Activated naive CD4-positive, alpha-beta T cell treated with anti-CD3 and anti-CD28 coated beads for 36 hours (primary cell): ENCODE measurements around the gene EFCAB5. TPM values are rescaled to one million over a fixed set of nuclear protein-coding genes. Genes with fewer than 3 reads are reported as not detected.
"Not testable (repeated sequence)": the region's sequence is repeated elsewhere in the genome, so short reads cannot be mapped to it uniquely, and the experiment has no call there.

ENCODE experiments used
- CTCF ChIA-PET: fragments of 350-600 bp; sonication (Branson Sonifier 250); formaldehyde crosslinking; loops from one replicate; lab custom pipeline; 2021; ENCODE audit warnings: antibody characterized with exemption; lab: Charles Lee
- DNase-seq: peaks from one replicate; pipeline ENCODE4 v3.0.0-alpha.2; 2020
- H3K27ac Mint-ChIP-seq: one replicate; pipeline ENCODE4 v1.8.0; 2021; ENCODE audit warnings: mild to moderate bottlenecking, mixed read lengths
- H3K27me3 Mint-ChIP-seq: one replicate; pipeline ENCODE4 v1.8.0; 2021; ENCODE audit warnings: low read depth, mixed read lengths
- H3K36me3 Mint-ChIP-seq: one replicate; pipeline ENCODE4 v1.8.0; 2021; ENCODE audit warnings: low read depth, mixed read lengths
- H3K4me1 Mint-ChIP-seq: one replicate; pipeline ENCODE4 v1.8.0; 2021; ENCODE audit warnings: low read depth, mixed read lengths
- H3K4me3 Mint-ChIP-seq: one replicate; pipeline ENCODE4 v1.8.0; 2021; ENCODE audit warnings: mild to moderate bottlenecking, moderate library complexity, mixed read lengths
- H3K9me3 Mint-ChIP-seq: one replicate; pipeline ENCODE4 v1.8.0; 2021; ENCODE audit warnings: mixed read lengths
- intact Hi-C: fragments of 100-400 bp; cut with micrococcal nuclease; formaldehyde crosslinking; loops from one replicate; pipeline ENCODE4 v1.15.1; 2023
- total RNA-seq, 2 experiments: library from RNA; stranded (reverse); gene quantifications; one replicate each; pipeline ENCODE4 v1.2.3, GENCODE V29; 2021

Gene EFCAB5
- total RNA-seq, 2 experiments from 2014 or later, result 0.35 to 0.55 TPM

DNA sequence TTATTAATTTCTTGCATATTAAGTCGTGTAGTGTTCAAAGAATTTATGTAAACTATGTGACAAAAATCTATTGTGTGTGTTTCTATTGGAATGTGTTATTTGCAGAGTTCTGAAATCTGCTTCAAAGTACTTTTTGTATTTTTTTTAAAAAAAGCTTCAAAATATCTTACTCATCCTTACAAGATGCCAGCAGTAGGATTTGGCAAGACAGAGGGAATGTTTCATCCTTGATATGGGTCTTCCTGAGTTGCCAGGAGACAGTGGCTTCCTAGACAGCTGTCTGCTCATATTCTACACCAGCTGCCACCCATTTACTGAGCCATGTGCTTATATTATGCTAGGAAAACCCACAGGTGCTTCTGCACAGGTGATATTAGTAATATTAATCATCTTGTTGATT, 36.4 kb downstream of the EFCAB5 start:
- no peaks in the 10 kb centered on the region for H3K27me3 Mint-ChIP-seq
- DNase-seq, result no peak
- intact Hi-C loops, result no loop called here
- no peaks in the 10 kb centered on the region for H3K9me3 Mint-ChIP-seq
- H3K36me3 Mint-ChIP-seq, result no peaks in the 10 kb centered on the region
- H3K4me1 Mint-ChIP-seq, result no peaks in the 10 kb centered on the region
- H3K27ac Mint-ChIP-seq, result no peak overlapping the region
- CTCF ChIA-PET, result no interaction called here
- no peak overlapping the region for H3K4me3 Mint-ChIP-seq

DNA sequence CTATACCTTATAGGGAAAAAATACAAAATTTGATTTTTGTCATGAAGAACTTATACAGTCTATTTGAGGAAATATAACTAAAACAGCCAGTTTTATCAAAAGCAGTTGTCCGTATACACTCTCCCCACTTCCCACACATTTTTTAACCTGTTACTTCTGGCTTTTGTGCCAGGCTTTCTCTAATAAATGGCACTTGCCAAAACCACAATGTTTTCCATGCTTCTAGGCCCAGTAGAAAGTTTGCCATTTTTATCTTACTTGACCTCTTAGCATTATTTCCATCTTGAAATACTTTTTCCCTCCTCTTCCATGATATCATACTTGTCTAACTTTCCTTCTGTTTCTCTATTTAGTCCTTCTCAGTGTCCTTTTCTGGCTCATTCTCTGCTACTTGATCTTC, 38.8 kb downstream of the EFCAB5 start:
- Mint-ChIP-seq H3K4me3 (no peak overlapping the region), H3K9me3 (no peaks in the 10 kb centered on the region), H3K36me3 (no peaks in the 10 kb centered on the region), H3K27me3 (no peaks in the 10 kb centered on the region), H3K4me1 (no peaks in the 10 kb centered on the region), H3K27ac (no peak overlapping the region)
- DNase-seq, result no peak
- intact Hi-C loops, result no loop called here
- CTCF ChIA-PET, result interaction anchor here (0.7 to 1.3 kb wide), 2 partner anchors 24 to 111 kb away, joined by 3 to 5 read pairs; no protein-coding TSS in a partner anchor

- no peak overlapping the region for H3K27ac Mint-ChIP-seq
- CTCF ChIA-PET, result interaction anchor here (0.5 to 1.2 kb wide), 4 partner anchors 8 to 114 kb away, joined by 3 read pairs; no protein-coding TSS in a partner anchor
- intact Hi-C loops, result no loop called here
- no peaks in the 10 kb centered on the region for H3K36me3 Mint-ChIP-seq
- H3K4me3 Mint-ChIP-seq, result no peak overlapping the region
- peaks cover 2% of the 10 kb centered on the region for H3K27me3 Mint-ChIP-seq
- no peak for DNase-seq
- H3K9me3 Mint-ChIP-seq, result no peaks in the 10 kb centered on the region
- no peaks in the 10 kb centered on the region for H3K4me1 Mint-ChIP-seq
Measured at GRCh38 chr17:29982991-29983653, 41.7 kb downstream of the EFCAB5 start.

GRCh38 chr17:29996458-29996857, 55.0 kb downstream of the EFCAB5 start:
- H3K27me3 Mint-ChIP-seq, result no peaks in the 10 kb centered on the region
- peaks cover 3% of the 10 kb centered on the region for H3K9me3 Mint-ChIP-seq
- CTCF ChIA-PET, result no interaction called here
- no peaks in the 10 kb centered on the region for H3K36me3 Mint-ChIP-seq
- H3K4me1 Mint-ChIP-seq, result peaks cover 13% of the 10 kb centered on the region
- intact Hi-C loops, result no loop called here
- DNase-seq, result no peak
- H3K4me3 Mint-ChIP-seq, result no peak overlapping the region
- H3K27ac Mint-ChIP-seq, result no peak overlapping the region

DNA sequence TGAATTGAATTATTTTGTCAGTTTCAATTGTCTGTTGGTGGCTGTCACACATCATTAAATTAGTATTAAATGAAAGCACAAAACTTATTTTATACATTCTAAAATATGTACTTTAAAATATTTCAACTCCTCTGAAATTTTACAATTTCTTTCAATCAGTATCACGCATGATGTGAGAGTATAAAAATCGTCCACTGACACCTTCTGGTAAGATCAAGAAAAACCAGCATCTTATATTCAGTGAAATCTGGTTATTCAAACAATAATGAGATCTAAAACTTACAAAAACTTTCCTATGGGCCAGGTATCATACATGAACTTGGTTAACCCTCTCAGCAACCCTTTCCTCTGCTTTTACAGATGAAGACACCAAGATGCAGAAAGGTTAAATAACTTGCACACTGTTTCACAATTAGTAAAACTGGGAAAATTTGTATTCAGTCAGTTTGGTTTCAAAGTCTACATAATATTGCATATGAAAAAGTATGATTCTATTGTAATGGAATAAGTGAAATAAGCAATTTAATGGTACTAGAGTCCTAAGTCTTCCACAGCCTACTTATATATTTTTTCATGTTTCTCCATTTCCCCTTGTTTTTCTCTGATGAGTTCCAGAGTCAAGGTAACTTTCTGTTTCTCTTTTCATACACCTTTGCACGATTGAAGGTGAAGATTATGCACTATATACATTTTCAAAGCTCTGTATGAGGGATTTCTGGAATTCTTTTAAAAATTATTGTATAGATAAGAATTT, 58.7 kb downstream of the EFCAB5 start:
- Mint-ChIP-seq H3K4me3 (no peak overlapping the region), H3K4me1 (peaks cover 13% of the 10 kb centered on the region), H3K36me3 (no peaks in the 10 kb centered on the region), H3K27ac (no peak overlapping the region), H3K27me3 (no peaks in the 10 kb centered on the region), H3K9me3 (no peaks in the 10 kb centered on the region)
- intact Hi-C loops, result loop anchor here (1.0 to 5.0 kb wide), 3 partner anchors 69 to 363 kb away; no protein-coding TSS in a partner anchor
- CTCF ChIA-PET, result interaction anchor here (1.0 kb wide), 1 partner anchor 69 kb away, joined by 3 read pairs; no protein-coding TSS in a partner anchor
- DNase-seq, result no peak

GRCh38 chr17:30000755-30001257, 59.4 kb downstream of the EFCAB5 start:
- H3K9me3 Mint-ChIP-seq, result no peaks in the 10 kb centered on the region
- intact Hi-C loops, result loop anchor here (1.0 to 5.0 kb wide), 3 partner anchors 70 to 364 kb away; no protein-coding TSS in a partner anchor
- H3K27ac Mint-ChIP-seq, result no peak overlapping the region
- H3K4me1 Mint-ChIP-seq, result peaks cover 13% of the 10 kb centered on the region
- H3K27me3 Mint-ChIP-seq, result no peaks in the 10 kb centered on the region
- DNase-seq, result no peak
- no peak overlapping the region for H3K4me3 Mint-ChIP-seq
- no peaks in the 10 kb centered on the region for H3K36me3 Mint-ChIP-seq
- CTCF ChIA-PET, result interaction anchor here (1.5 kb wide), 1 partner anchor 133 kb away, joined by 5 read pairs; no protein-coding TSS in a partner anchor

- H3K9me3 Mint-ChIP-seq, result no peaks in the 10 kb centered on the region
- intact Hi-C loops, result loop anchor here (5.0 kb wide), 2 partner anchors 195 to 365 kb away; no protein-coding TSS in a partner anchor
- peaks cover 13% of the 10 kb centered on the region for H3K4me1 Mint-ChIP-seq
- no peaks in the 10 kb centered on the region for H3K27me3 Mint-ChIP-seq
- CTCF ChIA-PET, result interaction anchor here (1.2 to 1.5 kb wide), 2 partner anchors 71 to 134 kb away, joined by 3 to 5 read pairs; no protein-coding TSS in a partner anchor
- DNase-seq, result no peak
- no peaks in the 10 kb centered on the region for H3K36me3 Mint-ChIP-seq
- H3K4me3 Mint-ChIP-seq, result no peak overlapping the region
- H3K27ac Mint-ChIP-seq, result no peak overlapping the region
Measured at GRCh38 chr17:30002088-30002487, 60.7 kb downstream of the EFCAB5 start.

- Mint-ChIP-seq H3K27ac (no peak overlapping the region), H3K36me3 (no peaks in the 10 kb centered on the region), H3K4me1 (peaks cover 4% of the 10 kb centered on the region), H3K9me3 (no peaks in the 10 kb centered on the region), H3K4me3 (no peak overlapping the region), H3K27me3 (no peaks in the 10 kb centered on the region)
- no peak for DNase-seq
- intact Hi-C loops, result no loop called here
- CTCF ChIA-PET, result interaction anchor here (0.6 kb wide), 1 partner anchor 16 kb away, joined by 3 read pairs; no protein-coding TSS in a partner anchor
Measured at GRCh38 chr17:30005709-30006320, 64.4 kb downstream of the EFCAB5 start.

GRCh38 chr17:30011934-30012333, 70.5 kb downstream of the EFCAB5 start:
- H3K36me3 Mint-ChIP-seq, intact Hi-C loops, H3K9me3 Mint-ChIP-seq, H3K27ac Mint-ChIP-seq, H3K4me1 Mint-ChIP-seq, DNase-seq, H3K4me3 Mint-ChIP-seq, H3K27me3 Mint-ChIP-seq: not testable (repeated sequence)
- CTCF ChIA-PET, result interaction anchor here (1.0 kb wide), 1 partner anchor 30 kb away, joined by 3 read pairs; no protein-coding TSS in a partner anchor

DNA sequence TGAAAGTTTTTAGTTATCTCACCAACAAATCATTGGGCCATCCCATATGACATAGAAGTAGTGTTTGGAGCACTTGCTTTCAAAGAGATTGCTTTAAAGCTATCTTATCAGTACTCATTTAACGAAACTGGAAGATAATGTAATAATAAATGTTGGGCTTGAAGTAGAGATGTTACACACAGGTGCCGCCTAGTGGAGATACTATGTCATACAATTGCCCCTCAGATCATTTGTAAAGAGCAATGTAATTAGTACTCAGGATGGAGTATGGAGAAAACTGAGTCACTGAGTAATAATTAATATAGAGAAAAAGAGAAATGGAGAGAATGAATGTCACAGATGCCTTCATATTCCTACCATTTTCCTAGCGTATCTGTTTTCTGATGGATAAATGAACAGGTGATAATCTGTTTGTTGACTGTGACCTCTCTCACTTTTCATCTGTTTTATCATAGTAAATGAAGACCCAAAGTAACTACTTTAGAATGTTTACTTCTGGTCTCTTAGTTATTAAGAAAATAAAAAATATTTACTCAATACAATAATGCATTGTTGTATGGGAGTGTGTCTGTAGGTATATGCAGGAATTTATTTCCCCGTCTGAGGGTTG, 80.4 kb downstream of the EFCAB5 start:
- no peaks in the 10 kb centered on the region for H3K36me3 Mint-ChIP-seq
- H3K27ac Mint-ChIP-seq, result no peak overlapping the region
- peak; percentile 63 for DNase-seq
- no peaks in the 10 kb centered on the region for H3K9me3 Mint-ChIP-seq
- no peaks in the 10 kb centered on the region for H3K4me1 Mint-ChIP-seq
- intact Hi-C loops, result loop anchor here (1.0 to 5.0 kb wide), 4 partner anchors 90 to 442 kb away; partner anchors contain the start of gene SSH2
- no peak overlapping the region for H3K4me3 Mint-ChIP-seq
- CTCF ChIA-PET, result interaction anchor here (0.7 to 2.5 kb wide), 14 partner anchors 9 to 216 kb away, joined by 3 to 16 read pairs (median 3); partner anchors contain the start of gene SSH2
- H3K27me3 Mint-ChIP-seq, result no peaks in the 10 kb centered on the region

DNA sequence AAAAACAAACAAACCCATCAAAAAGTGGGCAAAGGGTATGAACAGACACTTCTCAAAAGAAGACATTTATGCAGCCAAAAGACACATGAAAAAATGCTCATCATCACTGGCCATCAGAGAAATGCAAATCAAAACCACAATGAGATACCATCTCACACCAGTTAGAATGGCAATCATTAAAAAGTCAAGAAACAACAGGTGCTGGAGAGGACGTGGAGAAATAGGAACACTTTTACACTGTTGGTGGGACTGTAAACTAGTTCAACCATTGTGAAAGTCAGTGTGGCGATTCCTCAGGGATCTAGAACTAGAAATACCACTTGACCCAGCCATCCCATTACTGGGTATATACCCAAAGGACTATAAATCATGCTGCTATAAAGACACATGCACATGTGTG, 83.9 kb downstream of the EFCAB5 start:
- intact Hi-C loops, H3K4me1 Mint-ChIP-seq, DNase-seq, H3K27me3 Mint-ChIP-seq, H3K36me3 Mint-ChIP-seq, H3K9me3 Mint-ChIP-seq, CTCF ChIA-PET, H3K4me3 Mint-ChIP-seq, H3K27ac Mint-ChIP-seq: not testable (repeated sequence)
